HG02623 (cell line): ENCODE data around the gene DCAF8.
"Not testable (repeated sequence)": the region's sequence is repeated elsewhere in the genome, so short reads cannot be mapped to it uniquely, and the experiment has no call there.

Source experiments
- ATAC-seq: cut with Tn5 transposase; IDR thresholded peaks from one replicate; pipeline ENCODE4 v1.9.1; 2021; ENCODE audit warnings: moderate library complexity; ENCODE audit not compliant: unreplicated experiment

The DCAF8 gene

GRCh38 chr1:160261893-160262794 lies at the start of gene DCAF8:
DCAF8 (minus strand) TSS chr1:160262549; CDS start chr1:160244008, 18,541 bp downstream.
- peak; percentile 86 for ATAC-seq

- no peak for ATAC-seq
Observed at GRCh38 chr1:160309571-160309970, 47.2 kb upstream of the DCAF8 start.

- no peak for ATAC-seq
Observed at GRCh38 chr1:160309185-160309557, 46.8 kb upstream of the DCAF8 start.

- no peak for ATAC-seq
Observed at GRCh38 chr1:160308451-160309184, 46.3 kb upstream of the DCAF8 start.

- no peak for ATAC-seq
Observed at GRCh38 chr1:160307118-160307791, 44.9 kb upstream of the DCAF8 start.

GRCh38 chr1:160300173-160300572 lies 37.8 kb upstream of the DCAF8 start:
- no peak for ATAC-seq

GRCh38 chr1:160296036-160296435 lies 33.7 kb upstream of the DCAF8 start:
- ATAC-seq = no peak

- ATAC-seq = no peak
Observed at GRCh38 chr1:160293020-160293968, 30.9 kb upstream of the DCAF8 start.

GRCh38 chr1:160291248-160292220 lies 29.2 kb upstream of the DCAF8 start:
- peak; percentile 55 for ATAC-seq

- ATAC-seq = not testable (repeated sequence)
Observed at GRCh38 chr1:160287769-160288168, 25.4 kb upstream of the DCAF8 start.

- ATAC-seq = no peak
Observed at GRCh38 chr1:160285506-160285905, 23.2 kb upstream of the DCAF8 start.

GRCh38 chr1:160284782-160285344 lies 22.5 kb upstream of the DCAF8 start, which contains the start of gene PEX19:
PEX19 (minus strand) TSS chr1:160285133; CDS start chr1:160285124, 9 bp downstream.
- peak; percentile 94 for ATAC-seq

- no peak for ATAC-seq
Observed at GRCh38 chr1:160284220-160284781, 22.0 kb upstream of the DCAF8 start.

- no peak for ATAC-seq
Observed at GRCh38 chr1:160282807-160283206, 20.5 kb upstream of the DCAF8 start.

GRCh38 chr1:160277987-160278386 lies 15.6 kb upstream of the DCAF8 start:
- no peak for ATAC-seq

- ATAC-seq = no peak
Observed at GRCh38 chr1:160277330-160277729, 15.0 kb upstream of the DCAF8 start.

GRCh38 chr1:160271025-160271424 lies 8.7 kb upstream of the DCAF8 start:
- no peak for ATAC-seq

- ATAC-seq = no peak
Observed at GRCh38 chr1:160267284-160267991, 5.1 kb upstream of the DCAF8 start.
